GM23248 (cell line): ENCODE results near the gene CHORDC1. TPM values are rescaled to one million over a fixed set of nuclear protein-coding genes. Genes with fewer than 3 reads are reported as not detected.

Experiments used
- DNase-seq: peaks from one replicate; pipeline ENCODE4 v3.0.0-alpha.2; 2015
- H2AFZ ChIP-seq: fragments of 200-600 bp; sonication (generic); 2 replicates; pipeline ENCODE4 v1.6.1; 2016; ENCODE audit warnings: antibody characterized with exemption
- H3F3A ChIP-seq: fragments of 200-600 bp; sonication (generic); 2 replicates; pipeline ENCODE4 v1.6.1; 2016; ENCODE audit warnings: mild to moderate bottlenecking, antibody characterized with exemption, mixed run types; ENCODE audit not compliant: insufficient read depth
- H3K27ac ChIP-seq: fragments of 200-600 bp; sonication (generic); 2 replicates; pipeline ENCODE4 v1.5.1; 2016; ENCODE audit warnings: mild to moderate bottlenecking
- H3K27me3 ChIP-seq: fragments of 200-600 bp; sonication (generic); replicated peaks from 2 replicates; pipeline ENCODE4 v1.6.1; 2016; ENCODE audit warnings: mild to moderate bottlenecking; ENCODE audit not compliant: insufficient read depth
- H3K36me3 ChIP-seq: fragments of 200-600 bp; sonication (generic); 2 replicates; pipeline ENCODE4 v1.6.1; 2016; ENCODE audit warnings: low read depth, mild to moderate bottlenecking
- H3K4me1 ChIP-seq: fragments of 200-600 bp; sonication (generic); 2 replicates; pipeline ENCODE4 v1.6.1; 2016; ENCODE audit warnings: mild to moderate bottlenecking; ENCODE audit not compliant: insufficient read depth
- H3K4me2 ChIP-seq: fragments of 200-600 bp; sonication (generic); one replicate; pipeline ENCODE4 v1.6.1; 2016; ENCODE audit warnings: mild to moderate bottlenecking; ENCODE audit not compliant: unreplicated experiment
- H3K4me3 ChIP-seq: fragments of 200-600 bp; sonication (generic); 2 replicates; pipeline ENCODE4 v1.5.1; 2016; ENCODE audit warnings: mild to moderate bottlenecking
- H3K79me2 ChIP-seq: fragments of 200-600 bp; sonication (generic); 2 replicates; pipeline ENCODE4 v1.6.1; 2016; ENCODE audit warnings: mild to moderate bottlenecking; ENCODE audit not compliant: insufficient read depth
- H3K9ac ChIP-seq: fragments of 200-600 bp; sonication (generic); 2 replicates; pipeline ENCODE4 v1.6.1; 2016; ENCODE audit warnings: mild to moderate bottlenecking
- H3K9me2 ChIP-seq: fragments of 200-600 bp; sonication (generic); 2 replicates; pipeline ENCODE4 v1.6.1; 2016; ENCODE audit warnings: mixed run types, mild to moderate bottlenecking, moderate library complexity; ENCODE audit not compliant: insufficient read depth
- H3K9me3 ChIP-seq: fragments of 200-600 bp; sonication (generic); one replicate; pipeline ENCODE4 v1.6.1; 2017; ENCODE audit warnings: low read depth
- H4K20me1 ChIP-seq: fragments of 200-600 bp; sonication (generic); 2 replicates; pipeline ENCODE4 v1.6.0; 2016; ENCODE audit not compliant: insufficient read depth
- EZH2 ChIP-seq: fragments of 200-600 bp; sonication (generic); IDR thresholded peaks from 2 replicates; pipeline ENCODE4 v1.6.1; 2018; ENCODE audit warnings: antibody characterized with exemption, mild to moderate bottlenecking; ENCODE audit not compliant: insufficient read depth, poor library complexity, severe bottlenecking
- EZH2phosphoT487 ChIP-seq: fragments of 200-600 bp; sonication (generic); IDR thresholded peaks from 2 replicates; pipeline ENCODE4 v1.6.1; 2018; ENCODE audit warnings: antibody characterized with exemption, moderate library complexity, mild to moderate bottlenecking, low read depth; ENCODE audit not compliant: insufficient read depth
- WGBS, 2 experiments: methylation state at CpG; one replicate each; pipeline ENCODE4 v1.1.6; 2015 to 2017; ENCODE audit warnings: low lambda C conversion rate in 2 of 2, low coverage in 1 of 2; ENCODE audit errors: missing lambda C conversion rate in 2 of 2; 5-methylcytosine and 5-hydroxymethylcytosine counted together
- in situ Hi-C: fragments of 300-500 bp; cut with MboI; formaldehyde crosslinking; loops from 2 replicates; pipeline ENCODE4 v1.15.0; 2020
- polyA plus RNA-seq: library from polyadenylated mRNA; unstranded; fragments of >200 nt; fragmentation: Nextera tagmentation; extraction: Ambion mirVana; gene quantifications from 2 replicates; pipeline ENCODE4 v1.2.1, GENCODE V29; 2016
- total RNA-seq: library from RNA; depleted of rRNA; stranded (reverse); fragments of >200 nt; shearing (Covaris generic); gene quantifications from 2 replicates; pipeline ENCODE4 v1.2.3, GENCODE V29; 2014; rRNA removed

The CHORDC1 gene
- total RNA-seq (14.5 and 23.6 TPM in 2 replicates), polyA plus RNA-seq (35.6 and 38.2 TPM in 2 replicates)

- Histone ChIP-seq H2AFZ (peak within 1 kb of the TSS; percentile 100), H3K9me3 (no peaks in the 10 kb centered on the region), H3K9ac (peak within 1 kb of the TSS; percentile 92), H3K36me3 (no peaks in the 10 kb centered on the region), H3F3A (peaks cover 15% of the 10 kb centered on the region; the same call in 1 of the 2 replicates), H3K4me2 (peak within 1 kb of the TSS; percentile 85), H3K4me3 (peak within 1 kb of the TSS; percentile 83), H3K9me2 (no peaks in the 10 kb centered on the region), H3K4me1 (peaks cover 17% of the 10 kb centered on the region), H3K79me2 (peaks cover 66% of the 10 kb centered on the region), H4K20me1 (peaks cover 16% of the 10 kb centered on the region; the same call in 1 of the 2 replicates), H3K27me3 (no peaks in the 10 kb centered on the region), H3K27ac (peak within 1 kb of the TSS; percentile 89)
- in situ Hi-C loops = no loop called here
- TF ChIP-seq EZH2 = no peak
- no peak for TF ChIP-seq EZH2phosphoT487
- 0 to 1% methylated on average over 54 to 68 of the region's 71 CpGs for WGBS, 2 experiments
- peak; percentile 92 for DNase-seq
These were observed at the start of gene CHORDC1 for GRCh38 chr11:90222459-90223247. CHORDC1 (minus strand) TSS chr11:90223049; CDS start chr11:90222954, 95 bp downstream.

GRCh38 chr11:90257158-90257525 is 34.3 kb upstream of the CHORDC1 start:
- H3K9me3 ChIP-seq = no peaks in the 10 kb centered on the region
- no peaks in the 10 kb centered on the region for H3K9me2 ChIP-seq
- H3K9ac ChIP-seq = no peak overlapping the region
- no peaks in the 10 kb centered on the region for H3K36me3 ChIP-seq
- no peak overlapping the region for H3K4me3 ChIP-seq
- no peak for TF ChIP-seq EZH2phosphoT487
- TF ChIP-seq EZH2 = no peak
- H3F3A ChIP-seq = no peaks in the 10 kb centered on the region
- WGBS, 2 experiments = 25 to 33% methylated on average over 1 of the region's 1 CpG
- H3K27ac ChIP-seq = no peak overlapping the region
- DNase-seq = no peak
- H3K4me1 ChIP-seq = no peaks in the 10 kb centered on the region
- H3K79me2 ChIP-seq = no peaks in the 10 kb centered on the region
- no peaks in the 10 kb centered on the region for H4K20me1 ChIP-seq
- in situ Hi-C loops = no loop called here
- no peak overlapping the region for H3K4me2 ChIP-seq
- no peaks in the 10 kb centered on the region for H3K27me3 ChIP-seq
- no peak overlapping the region for H2AFZ ChIP-seq

- Histone ChIP-seq H2AFZ (no peak overlapping the region), H3K9ac (no peak overlapping the region), H3F3A (no peaks in the 10 kb centered on the region), H3K79me2 (no peaks in the 10 kb centered on the region), H3K9me2 (no peaks in the 10 kb centered on the region), H4K20me1 (no peaks in the 10 kb centered on the region), H3K36me3 (no peaks in the 10 kb centered on the region), H3K27me3 (no peaks in the 10 kb centered on the region), H3K4me2 (no peak overlapping the region), H3K9me3 (no peaks in the 10 kb centered on the region), H3K4me1 (no peaks in the 10 kb centered on the region), H3K27ac (no peak overlapping the region), H3K4me3 (no peak overlapping the region)
- TF ChIP-seq EZH2phosphoT487 (no peak), EZH2 (no peak)
- in situ Hi-C loops = no loop called here
- 47 to 55% methylated on average over 8 of the region's 8 CpGs for WGBS, 2 experiments
- DNase-seq = no peak
These were observed 33.7 kb upstream of the CHORDC1 start for GRCh38 chr11:90256404-90257157.

- WGBS, 2 experiments = 18 to 20% methylated on average over 2 of the region's 2 CpGs
- H3K4me3 ChIP-seq = no peak overlapping the region
- no peaks in the 10 kb centered on the region for H3K79me2 ChIP-seq
- TF ChIP-seq EZH2phosphoT487 (no peak), EZH2 (no peak)
- H3K9me2 ChIP-seq = no peaks in the 10 kb centered on the region
- DNase-seq = no peak
- no peaks in the 10 kb centered on the region for H4K20me1 ChIP-seq
- no peaks in the 10 kb centered on the region for H3K9me3 ChIP-seq
- no peak overlapping the region for H2AFZ ChIP-seq
- H3K27ac ChIP-seq = no peak overlapping the region
- H3F3A ChIP-seq = no peaks in the 10 kb centered on the region
- H3K4me2 ChIP-seq = no peak overlapping the region
- H3K9ac ChIP-seq = no peak overlapping the region
- no peaks in the 10 kb centered on the region for H3K4me1 ChIP-seq
- H3K27me3 ChIP-seq = no peaks in the 10 kb centered on the region
- no peaks in the 10 kb centered on the region for H3K36me3 ChIP-seq
- in situ Hi-C loops = no loop called here
These were observed 31.2 kb upstream of the CHORDC1 start for GRCh38 chr11:90254065-90254464.
